IMR-90 (cell line): ENCODE data around the gene CMSS1.

Source experiments
- CEBPB ChIP-seq: IDR thresholded peaks from 2 replicates; pipeline ENCODE4 v1.6.1; 2012; ENCODE audit warnings: low read depth, low read length, improper control_type of control experiment
- CTCF ChIP-seq: conservative IDR thresholded peaks from 2 replicates; pipeline ENCODE4 v1.5.1; 2012; ENCODE audit warnings: mild to moderate bottlenecking, low read depth, low read length, improper control_type of control experiment
- MXI1 ChIP-seq: IDR thresholded peaks from 2 replicates; pipeline ENCODE4 v1.6.1; 2012; ENCODE audit warnings: low read depth, mild to moderate bottlenecking, low read length, moderate library complexity, borderline replicate concordance
- POLR2A ChIP-seq: IDR thresholded peaks from 2 replicates; pipeline ENCODE4 v1.6.1; 2012; ENCODE audit warnings: mild to moderate bottlenecking, low read depth, low read length
- RAD21 ChIP-seq: IDR thresholded peaks from 2 replicates; pipeline ENCODE4 v1.6.1; 2012; ENCODE audit warnings: low read length, improper control_type of control experiment
- RCOR1 ChIP-seq: IDR thresholded peaks from 2 replicates; pipeline ENCODE4 v1.6.1; 2012; ENCODE audit warnings: mild to moderate bottlenecking, low read length, improper control_type of control experiment; ENCODE audit not compliant: insufficient replicate concordance
- RFX5 ChIP-seq: IDR thresholded peaks from 2 replicates; pipeline ENCODE4 v1.8.0; 2012; ENCODE audit warnings: low read depth, mild to moderate bottlenecking, low read length, moderate library complexity
- SMC3 ChIP-seq: fragments of 150-350 bp; IDR thresholded peaks from 2 replicates; pipeline ENCODE4 v1.6.1; 2016; ENCODE audit warnings: low read depth, mild to moderate bottlenecking, antibody characterized with exemption, low read length, moderate library complexity
- TF ChIP-seq, protein P1 (sequence below): fragments of 150-350 bp; IDR thresholded peaks from 2 replicates; pipeline ENCODE4 v1.6.1; 2017; ENCODE audit warnings: mild to moderate bottlenecking, antibody characterized with exemption, low read length, low read depth

DNA sequence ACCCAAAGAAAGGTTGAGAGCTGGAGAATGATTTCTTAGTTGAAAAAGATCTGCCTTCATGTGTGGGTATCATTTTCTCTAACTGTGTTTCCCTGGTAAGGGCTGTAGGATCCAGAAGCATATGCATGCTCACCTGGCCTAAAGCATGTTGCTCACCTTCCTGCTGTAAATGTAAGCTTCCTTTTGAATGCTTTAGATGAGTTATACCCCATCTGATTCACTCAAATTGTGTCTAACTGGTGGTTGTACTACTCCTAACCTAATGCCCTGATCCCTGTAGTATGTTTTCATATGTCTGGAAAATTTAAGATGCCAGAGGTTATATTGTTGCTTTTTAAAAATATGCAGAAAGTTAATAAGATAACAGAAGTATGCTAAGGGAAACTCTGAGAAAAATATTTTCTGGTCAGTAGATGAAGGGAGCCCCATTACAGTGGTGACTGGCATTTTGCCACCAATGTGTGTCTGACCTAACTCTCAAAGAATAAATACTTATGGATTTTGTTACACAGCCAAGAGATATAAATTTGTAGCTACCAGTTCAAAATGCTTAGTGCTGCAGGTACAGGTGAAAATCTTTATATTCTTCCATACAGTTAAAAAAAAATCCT is 289.0 kb downstream of the CMSS1 start:
- TF ChIP-seq CEBPB (no peak), CTCF (no peak), POLR2A (no peak), RCOR1 (no peak), RAD21 (no peak), RFX5 (no peak), MXI1 (no peak), SMC3 (no peak)
- TF ChIP-seq, protein P1, sequence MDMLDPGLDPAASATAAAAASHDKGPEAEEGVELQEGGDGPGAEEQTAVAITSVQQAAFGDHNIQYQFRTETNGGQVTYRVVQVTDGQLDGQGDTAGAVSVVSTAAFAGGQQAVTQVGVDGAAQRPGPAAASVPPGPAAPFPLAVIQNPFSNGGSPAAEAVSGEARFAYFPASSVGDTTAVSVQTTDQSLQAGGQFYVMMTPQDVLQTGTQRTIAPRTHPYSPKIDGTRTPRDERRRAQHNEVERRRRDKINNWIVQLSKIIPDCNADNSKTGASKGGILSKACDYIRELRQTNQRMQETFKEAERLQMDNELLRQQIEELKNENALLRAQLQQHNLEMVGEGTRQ: no peak
